ENCODE data around the gene NCOR1.

DNA sequence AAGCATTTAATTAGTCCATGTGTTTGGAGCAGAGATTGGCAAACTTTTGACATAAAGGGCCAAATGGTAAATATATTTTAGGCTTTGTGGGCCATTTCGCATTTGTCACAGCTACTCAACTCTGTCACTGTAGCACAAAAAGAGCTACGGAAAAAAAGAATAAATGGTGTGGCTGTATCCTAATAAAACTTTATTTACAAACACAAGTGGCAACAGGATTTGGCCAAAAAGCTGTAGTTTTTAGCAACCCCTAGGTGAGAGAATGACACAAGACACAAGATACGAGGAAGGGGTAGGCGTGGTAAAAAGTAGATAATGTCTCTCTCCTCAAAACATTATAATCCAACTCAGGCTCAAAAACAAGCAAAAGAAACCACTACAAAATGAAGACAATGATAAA is 149.2 kb downstream of the NCOR1 start:
- TF ChIP-seq, protein P1, sequence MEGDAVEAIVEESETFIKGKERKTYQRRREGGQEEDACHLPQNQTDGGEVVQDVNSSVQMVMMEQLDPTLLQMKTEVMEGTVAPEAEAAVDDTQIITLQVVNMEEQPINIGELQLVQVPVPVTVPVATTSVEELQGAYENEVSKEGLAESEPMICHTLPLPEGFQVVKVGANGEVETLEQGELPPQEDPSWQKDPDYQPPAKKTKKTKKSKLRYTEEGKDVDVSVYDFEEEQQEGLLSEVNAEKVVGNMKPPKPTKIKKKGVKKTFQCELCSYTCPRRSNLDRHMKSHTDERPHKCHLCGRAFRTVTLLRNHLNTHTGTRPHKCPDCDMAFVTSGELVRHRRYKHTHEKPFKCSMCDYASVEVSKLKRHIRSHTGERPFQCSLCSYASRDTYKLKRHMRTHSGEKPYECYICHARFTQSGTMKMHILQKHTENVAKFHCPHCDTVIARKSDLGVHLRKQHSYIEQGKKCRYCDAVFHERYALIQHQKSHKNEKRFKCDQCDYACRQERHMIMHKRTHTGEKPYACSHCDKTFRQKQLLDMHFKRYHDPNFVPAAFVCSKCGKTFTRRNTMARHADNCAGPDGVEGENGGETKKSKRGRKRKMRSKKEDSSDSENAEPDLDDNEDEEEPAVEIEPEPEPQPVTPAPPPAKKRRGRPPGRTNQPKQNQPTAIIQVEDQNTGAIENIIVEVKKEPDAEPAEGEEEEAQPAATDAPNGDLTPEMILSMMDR (IDR thresholded peaks at IDR 0.05): no peak
- TF ChIP-seq POLR2A (IDR thresholded peaks at IDR 0.05): no peak
